ENCODE results near the gene WDR18. TPM values are rescaled to one million over a fixed set of nuclear protein-coding genes. Genes with fewer than 3 reads are reported as not detected.

WDR18 gene
- total RNA-seq, 1 experiment from 2014 or later, result 41.1 TPM

- DNase-seq, result no peak
- H3K79me2 ChIP-seq (ENCODE audit: low read length), result no peaks in the 10 kb centered on the region
- no peaks in the 10 kb centered on the region for H3K9me3 ChIP-seq (ENCODE audit: low read length)
- H3K4me3 ChIP-seq (ENCODE audit: low read length), result no peak overlapping the region
- no peak overlapping the region for H3K27ac ChIP-seq (ENCODE audit: low read length)
- H3K27me3 ChIP-seq (ENCODE audit: low read length), result no peaks in the 10 kb centered on the region
- H2AFZ ChIP-seq (ENCODE audit: low read length), result no peak overlapping the region
- H3K36me3 ChIP-seq (ENCODE audit: insufficient read depth, low read length), result no peaks in the 10 kb centered on the region
- H4K20me1 ChIP-seq (ENCODE audit: insufficient read depth, low read depth, low read length), result no peaks in the 10 kb centered on the region
- H3K4me2 ChIP-seq (ENCODE audit: low read depth, low read length, poor library complexity, severe bottlenecking), result no peak overlapping the region
- H3K4me1 ChIP-seq (ENCODE audit: low read length), result peaks cover under 1% of the 10 kb centered on the region; the same call in 1 of the 2 replicates
- H3K9ac ChIP-seq (ENCODE audit: low read length), result no peak overlapping the region
- H3K9me2 ChIP-seq (replicated peaks; ENCODE audit: insufficient read depth, low read length), result no peaks in the 10 kb centered on the region
Observed at GRCh38 chr19:960020-960419, 24.1 kb upstream of the WDR18 start.

- Histone ChIP-seq H3K9me3 (ENCODE audit: low read length) (no peaks in the 10 kb centered on the region), H3K4me1 (ENCODE audit: low read length) (no peaks in the 10 kb centered on the region), H3K27me3 (ENCODE audit: low read length) (no peaks in the 10 kb centered on the region), H4K20me1 (ENCODE audit: insufficient read depth, low read depth, low read length) (no peaks in the 10 kb centered on the region), H3K79me2 (ENCODE audit: low read length) (no peaks in the 10 kb centered on the region), H3K36me3 (ENCODE audit: insufficient read depth, low read length) (no peaks in the 10 kb centered on the region), H3K9ac (ENCODE audit: low read length) (no peak overlapping the region), H3K27ac (ENCODE audit: low read length) (no peak overlapping the region), H3K4me3 (ENCODE audit: low read length) (no peak overlapping the region), H3K4me2 (ENCODE audit: low read depth, low read length, poor library complexity, severe bottlenecking) (no peak overlapping the region), H2AFZ (ENCODE audit: low read length) (no peak overlapping the region), H3K9me2 (replicated peaks; ENCODE audit: insufficient read depth, low read length) (no peaks in the 10 kb centered on the region)
- DNase-seq, result no peak
Observed at GRCh38 chr19:960601-960938, 23.6 kb upstream of the WDR18 start.

DNA sequence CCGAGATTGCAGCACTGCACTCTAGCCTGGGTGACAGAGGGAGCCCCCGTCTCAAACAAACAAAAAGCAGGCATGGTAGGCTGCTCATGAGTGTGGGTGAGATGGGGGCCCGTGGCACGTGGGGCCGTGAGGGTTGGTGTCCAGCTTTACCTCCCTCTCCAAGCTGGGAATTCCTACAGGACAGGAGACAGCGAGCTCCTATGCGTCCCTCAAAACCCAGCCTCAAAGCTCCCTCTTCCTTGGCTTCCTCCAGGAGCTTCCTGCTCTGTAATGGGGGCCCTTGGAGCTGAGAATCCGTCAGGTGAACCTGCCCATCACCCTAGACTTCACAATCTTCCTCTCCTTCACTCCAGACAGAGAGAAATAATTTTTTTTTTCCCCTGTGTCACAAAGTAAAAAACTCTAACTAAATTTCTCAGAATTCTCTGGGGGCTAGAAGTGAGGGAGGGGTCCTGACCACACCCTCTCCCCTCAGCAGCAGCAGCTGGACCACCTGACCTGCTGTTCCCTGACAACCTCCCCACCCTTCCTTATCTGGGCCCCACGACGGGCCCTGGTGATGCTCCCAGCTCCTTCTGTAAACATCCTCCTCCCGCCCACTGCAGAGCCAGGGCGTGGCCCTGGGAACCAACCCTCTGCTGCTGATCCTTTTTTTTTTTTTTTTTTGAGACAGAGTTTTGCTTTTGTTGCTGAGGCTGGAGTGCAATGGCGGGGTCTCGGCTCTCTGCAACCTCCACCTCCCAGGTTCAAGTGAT lies 22.1 kb upstream of the WDR18 start:
- H3K4me2 ChIP-seq (ENCODE audit: low read depth, low read length, poor library complexity, severe bottlenecking), result no peak overlapping the region
- no peaks in the 10 kb centered on the region for H3K79me2 ChIP-seq (ENCODE audit: low read length)

GRCh38 chr19:962683-963400 lies 21.3 kb upstream of the WDR18 start:
- H3K4me1 ChIP-seq (ENCODE audit: low read length), result no peaks in the 10 kb centered on the region
- H3K4me2 ChIP-seq (ENCODE audit: low read depth, low read length, poor library complexity, severe bottlenecking), result no peak overlapping the region
- H3K9me2 ChIP-seq (replicated peaks; ENCODE audit: insufficient read depth, low read length), result no peaks in the 10 kb centered on the region
- H4K20me1 ChIP-seq (ENCODE audit: insufficient read depth, low read depth, low read length), result no peaks in the 10 kb centered on the region
- no peaks in the 10 kb centered on the region for H3K36me3 ChIP-seq (ENCODE audit: insufficient read depth, low read length)
- H3K9me3 ChIP-seq (ENCODE audit: low read length), result no peaks in the 10 kb centered on the region
- H3K79me2 ChIP-seq (ENCODE audit: low read length), result no peaks in the 10 kb centered on the region
- H3K9ac ChIP-seq (ENCODE audit: low read length), result no peak overlapping the region
- no peak overlapping the region for H2AFZ ChIP-seq (ENCODE audit: low read length)
- H3K27ac ChIP-seq (ENCODE audit: low read length), result no peak overlapping the region
- no peak for DNase-seq
- H3K27me3 ChIP-seq (ENCODE audit: low read length), result no peaks in the 10 kb centered on the region
- H3K4me3 ChIP-seq (ENCODE audit: low read length), result no peak overlapping the region

More for the DNA sequence above, 22.1 kb upstream of the WDR18 start:
- DNase-seq, result no peak
- Histone ChIP-seq H3K36me3 (ENCODE audit: insufficient read depth, low read length) (no peaks in the 10 kb centered on the region), H2AFZ (ENCODE audit: low read length) (no peak overlapping the region), H3K27me3 (ENCODE audit: low read length) (no peaks in the 10 kb centered on the region), H3K9me3 (ENCODE audit: low read length) (no peaks in the 10 kb centered on the region), H3K9me2 (replicated peaks; ENCODE audit: insufficient read depth, low read length) (no peaks in the 10 kb centered on the region), H3K4me1 (ENCODE audit: low read length) (no peaks in the 10 kb centered on the region), H4K20me1 (ENCODE audit: insufficient read depth, low read depth, low read length) (no peaks in the 10 kb centered on the region), H3K27ac (ENCODE audit: low read length) (no peak overlapping the region), H3K4me3 (ENCODE audit: low read length) (no peak overlapping the region), H3K9ac (ENCODE audit: low read length) (no peak overlapping the region)

- Histone ChIP-seq H3K27me3 (ENCODE audit: low read length) (no peaks in the 10 kb centered on the region), H3K9me3 (ENCODE audit: low read length) (no peaks in the 10 kb centered on the region), H2AFZ (ENCODE audit: low read length) (no peak overlapping the region), H3K9me2 (replicated peaks; ENCODE audit: insufficient read depth, low read length) (no peaks in the 10 kb centered on the region), H3K79me2 (ENCODE audit: low read length) (no peaks in the 10 kb centered on the region), H3K36me3 (ENCODE audit: insufficient read depth, low read length) (no peaks in the 10 kb centered on the region), H3K27ac (ENCODE audit: low read length) (no peak overlapping the region), H3K4me1 (ENCODE audit: low read length) (no peaks in the 10 kb centered on the region), H3K9ac (ENCODE audit: low read length) (no peak overlapping the region), H4K20me1 (ENCODE audit: insufficient read depth, low read depth, low read length) (no peaks in the 10 kb centered on the region), H3K4me2 (ENCODE audit: low read depth, low read length, poor library complexity, severe bottlenecking) (no peak overlapping the region), H3K4me3 (ENCODE audit: low read length) (no peak overlapping the region)
- DNase-seq, result no peak
Observed at GRCh38 chr19:963486-963951, 20.6 kb upstream of the WDR18 start.

GRCh38 chr19:964116-964520 lies 20.0 kb upstream of the WDR18 start:
- Histone ChIP-seq H3K4me3 (ENCODE audit: low read length) (no peak overlapping the region), H3K79me2 (ENCODE audit: low read length) (no peaks in the 10 kb centered on the region), H2AFZ (ENCODE audit: low read length) (no peak overlapping the region), H3K4me2 (ENCODE audit: low read depth, low read length, poor library complexity, severe bottlenecking) (no peak overlapping the region), H3K27ac (ENCODE audit: low read length) (no peak overlapping the region), H3K27me3 (ENCODE audit: low read length) (no peaks in the 10 kb centered on the region), H3K36me3 (ENCODE audit: insufficient read depth, low read length) (no peaks in the 10 kb centered on the region), H3K9ac (ENCODE audit: low read length) (no peak overlapping the region), H3K4me1 (ENCODE audit: low read length) (no peaks in the 10 kb centered on the region), H4K20me1 (ENCODE audit: insufficient read depth, low read depth, low read length) (no peaks in the 10 kb centered on the region), H3K9me3 (ENCODE audit: low read length) (no peaks in the 10 kb centered on the region), H3K9me2 (replicated peaks; ENCODE audit: insufficient read depth, low read length) (no peaks in the 10 kb centered on the region)
- no peak for DNase-seq

DNA sequence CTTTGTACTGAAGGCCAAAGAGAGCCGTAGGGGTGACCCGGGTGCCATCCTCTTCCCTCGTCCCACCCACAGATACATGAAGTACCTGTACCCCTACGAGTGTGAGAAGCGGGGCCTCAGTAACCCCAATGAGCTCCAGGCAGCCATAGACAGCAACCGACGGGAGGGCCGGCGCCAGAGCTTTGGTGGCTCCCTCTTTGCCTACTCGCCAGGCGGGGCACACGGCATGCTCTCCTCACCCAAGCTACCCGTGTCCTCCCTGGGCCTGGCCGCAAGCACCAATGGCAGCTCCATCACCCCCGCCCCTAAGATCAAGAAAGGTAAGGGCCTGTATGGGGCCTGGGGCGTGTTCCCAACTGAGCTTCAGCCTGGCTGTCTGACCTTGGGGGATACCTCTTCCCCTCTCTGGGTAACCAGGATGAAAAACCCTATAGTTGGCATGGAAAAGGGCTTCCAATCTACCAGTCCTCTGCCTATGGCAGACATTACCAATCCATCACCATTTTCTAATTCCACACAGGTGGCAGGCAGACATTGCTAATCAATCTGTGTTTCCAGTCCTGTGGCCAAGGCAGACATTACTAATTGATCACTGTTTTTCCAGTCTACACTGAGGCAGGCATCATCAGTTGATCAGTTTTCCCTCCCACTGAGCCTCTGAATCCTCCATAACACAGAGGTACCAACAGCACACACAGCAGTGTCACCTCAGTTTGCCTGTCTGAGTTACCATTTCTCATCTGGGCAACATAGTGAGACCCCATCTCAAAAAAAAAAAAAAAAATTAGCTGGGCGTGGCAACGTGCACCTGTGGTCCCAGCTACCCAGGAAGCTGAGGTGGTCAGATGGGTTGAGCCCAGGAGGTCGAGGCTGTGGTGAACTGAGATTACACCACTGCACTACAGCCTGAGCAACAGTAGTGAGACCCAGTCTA lies 19.1 kb upstream of the WDR18 start:
- H3K27me3 ChIP-seq (ENCODE audit: low read length), result no peaks in the 10 kb centered on the region
- H3K4me3 ChIP-seq (ENCODE audit: low read length), result no peak overlapping the region
- H3K4me1 ChIP-seq (ENCODE audit: low read length), result no peaks in the 10 kb centered on the region
- H2AFZ ChIP-seq (ENCODE audit: low read length), result no peak overlapping the region
- H3K9ac ChIP-seq (ENCODE audit: low read length), result no peak overlapping the region
- H4K20me1 ChIP-seq (ENCODE audit: insufficient read depth, low read depth, low read length), result no peaks in the 10 kb centered on the region
- no peak overlapping the region for H3K4me2 ChIP-seq (ENCODE audit: low read depth, low read length, poor library complexity, severe bottlenecking)
- no peaks in the 10 kb centered on the region for H3K36me3 ChIP-seq (ENCODE audit: insufficient read depth, low read length)
- no peaks in the 10 kb centered on the region for H3K9me3 ChIP-seq (ENCODE audit: low read length)
- H3K9me2 ChIP-seq (replicated peaks; ENCODE audit: insufficient read depth, low read length), result no peaks in the 10 kb centered on the region
- no peak overlapping the region for H3K27ac ChIP-seq (ENCODE audit: low read length)
- H3K79me2 ChIP-seq (ENCODE audit: low read length), result no peaks in the 10 kb centered on the region
- peak; percentile 65 for DNase-seq

All from Karpas-422 (cell line).